H1 (cell line): ENCODE data around the gene IL3. TPM values are rescaled to one million over a fixed set of nuclear protein-coding genes. Genes with fewer than 3 reads are reported as not detected.

Source experiments
- CTCF ChIA-PET: fragments of 300-600 bp; sonication (Branson Sonifier 250); formaldehyde crosslinking; loops from one replicate; lab custom pipeline; 2021; ENCODE audit not compliant: partially characterized antibody; lab: Charles Lee
- POLR2A ChIA-PET: fragments of 300-600 bp; sonication (Branson Sonifier 250); formaldehyde crosslinking; loops from one replicate; lab custom pipeline; 2021; ENCODE audit warnings: inconsistent platforms; ENCODE audit not compliant: partially characterized antibody; lab: Charles Lee
- DNase-seq, 2 experiments: peaks; one replicate each; pipeline versions ENCODE4 v3.0.0 to v3.0.0-alpha.2; 2010 to 2022; ENCODE audit warnings: low spot score in 2 of 2, low read depth in 1 of 2, mixed read lengths in 1 of 2
- FAIRE-seq: peaks from 2 replicates; lab custom pipeline; 2011; peaks lifted over from hg19 to GRCh38; lab: Jason Lieb, UNC
- H2AFZ ChIP-seq: 2 replicates; pipeline ENCODE4 v1.8.1; 2012; ENCODE audit warnings: low read length, inconsistent platforms
- H2AK5ac ChIP-seq: 2 replicates; pipeline ENCODE4 v1.6.1; 2013; ENCODE audit warnings: low read depth, low read length
- H2BK120ac ChIP-seq: replicated peaks from 2 replicates; pipeline ENCODE3; 2013; ENCODE audit warnings: low read depth, low read length, inconsistent platforms
- H2BK12ac ChIP-seq: 2 replicates; pipeline ENCODE4 v1.6.1; 2013; ENCODE audit warnings: low read depth, low read length
- H2BK15ac ChIP-seq: 2 replicates; pipeline ENCODE4 v1.6.1; 2013; ENCODE audit warnings: low read length
- H2BK20ac ChIP-seq: 2 replicates; pipeline ENCODE4 v1.6.1; 2013; ENCODE audit warnings: low read length
- H2BK5ac ChIP-seq: 2 replicates; pipeline ENCODE4 v1.6.1; 2013; ENCODE audit warnings: low read depth, low read length
- H3K14ac ChIP-seq: 2 replicates; pipeline ENCODE4 v1.6.1; 2013; ENCODE audit warnings: inconsistent platforms; ENCODE audit not compliant: insufficient read length
- H3K18ac ChIP-seq: 2 replicates; pipeline ENCODE4 v1.6.1; 2013; ENCODE audit warnings: low read length; ENCODE audit errors: extremely low read depth
- H3K23ac ChIP-seq: 2 replicates; pipeline ENCODE4 v1.6.1; 2013; ENCODE audit warnings: inconsistent platforms; ENCODE audit not compliant: insufficient read length
- H3K23me2 ChIP-seq: 2 replicates; pipeline ENCODE4 v1.6.1; 2013; ENCODE audit warnings: low read depth, low read length
- H3K27ac ChIP-seq: 2 replicates; pipeline ENCODE4 v1.6.1; 2011; ENCODE audit warnings: low read depth, low read length, inconsistent platforms
- H3K27me3 ChIP-seq, 4 experiments: replicated peaks in 1 of 4; 1 replicate in 1 of 4; 2 replicates in 3 of 4; pipeline versions ENCODE4 v1.6.1 to v1.8.1; 2011 to 2013; ENCODE audit warnings: low read length in 3 of 4, mild to moderate bottlenecking in 3 of 4, inconsistent platforms in 2 of 4, mixed read lengths in 2 of 4, moderate library complexity in 1 of 4; ENCODE audit not compliant: control insufficient read depth in 3 of 4, insufficient read depth in 3 of 4; ENCODE audit errors: extremely low read depth in 1 of 4
- H3K36me3 ChIP-seq, 4 experiments: 2 replicates each; pipeline versions ENCODE4 v1.6.1 to v1.8.1; 2011 to 2013; ENCODE audit warnings: mild to moderate bottlenecking in 4 of 4, low read length in 3 of 4, moderate library complexity in 2 of 4, control low read depth in 1 of 4, inconsistent platforms in 1 of 4; ENCODE audit not compliant: insufficient read depth in 4 of 4, control insufficient read depth in 2 of 4
- H3K4ac ChIP-seq: replicated peaks from 2 replicates; pipeline ENCODE3; 2013; ENCODE audit warnings: low read length, low read depth, mixed read lengths, inconsistent platforms; ENCODE audit not compliant: insufficient read length
- H3K4me1 ChIP-seq, 4 experiments: replicated peaks in 1 of 4; 1 replicate in 1 of 4; 2 replicates in 3 of 4; pipeline versions ENCODE4 v1.6.1 to v1.8.1; 2011 to 2013; ENCODE audit warnings: low read length in 3 of 4, inconsistent platforms in 2 of 4, mixed read lengths in 1 of 4; ENCODE audit not compliant: insufficient read depth in 4 of 4, control insufficient read depth in 3 of 4
- H3K4me2 ChIP-seq, 2 experiments: 2 replicates each; pipeline versions ENCODE4 v1.6.1 to v1.8.1; 2011 to 2013; ENCODE audit warnings: low read depth in 2 of 2, low read length in 2 of 2, control low read depth in 1 of 2, inconsistent platforms in 1 of 2, mild to moderate bottlenecking in 1 of 2; ENCODE audit not compliant: insufficient read depth in 1 of 2
- H3K4me3 ChIP-seq, 4 experiments: fragments of 200-600, 300-600 bp in 1 of 4; sonication (generic), shearing (Covaris generic), sonication (Bioruptor Twin) in 1 of 4; 2 replicates each; pipeline versions ENCODE4 v1.5.1 to v1.8.1; 2011 to 2016; ENCODE audit warnings: low read length in 4 of 4, low read depth in 3 of 4, control low read depth in 2 of 4, inconsistent platforms in 2 of 4, mild to moderate bottlenecking in 2 of 4, mixed read lengths in 1 of 4, moderate library complexity in 1 of 4; ENCODE audit not compliant: insufficient read depth in 2 of 4; ENCODE audit errors: extremely low read depth in 1 of 4
- H3K56ac ChIP-seq: replicated peaks from 2 replicates; pipeline ENCODE3; 2013; ENCODE audit warnings: low read depth, mild to moderate bottlenecking, mixed read lengths, low read length, inconsistent platforms; ENCODE audit not compliant: insufficient read length
- H3K79me1 ChIP-seq: 2 replicates; pipeline ENCODE4 v1.6.1; 2013; ENCODE audit warnings: low read depth, low read length, control low read depth
- H3K79me2 ChIP-seq, 2 experiments: 2 replicates each; pipeline versions ENCODE4 v1.6.1 to v1.8.1; 2012 to 2013; ENCODE audit warnings: low read length in 2 of 2, mild to moderate bottlenecking in 2 of 2, inconsistent platforms in 1 of 2; ENCODE audit not compliant: insufficient read depth in 2 of 2, control insufficient read depth in 1 of 2
- H3K9ac ChIP-seq, 4 experiments: replicated peaks in 1 of 4; 1 replicate in 1 of 4; 2 replicates in 3 of 4; pipeline versions ENCODE4 v1.6.1 to v1.8.1; 2011 to 2013; ENCODE audit warnings: low read depth in 3 of 4, low read length in 3 of 4, control low read depth in 2 of 4, mild to moderate bottlenecking in 2 of 4, moderate library complexity in 2 of 4, inconsistent platforms in 1 of 4; ENCODE audit errors: extremely low read depth in 1 of 4
- H3K9me3 ChIP-seq, 2 experiments: 2 replicates each; pipeline versions ENCODE4 v1.6.1 to v1.8.1; 2012 to 2013; ENCODE audit warnings: mild to moderate bottlenecking in 2 of 2, moderate library complexity in 2 of 2, control low read depth in 1 of 2, inconsistent platforms in 1 of 2, low read depth in 1 of 2, low read length in 1 of 2, mixed read lengths in 1 of 2; ENCODE audit not compliant: insufficient read depth in 2 of 2
- H4K20me1 ChIP-seq, 2 experiments: replicated peaks in 1 of 2; 2 replicates each; pipeline versions ENCODE3 to v1.8.1; 2011 to 2013; ENCODE audit warnings: inconsistent platforms in 2 of 2, low read length in 2 of 2, mild to moderate bottlenecking in 1 of 2; ENCODE audit not compliant: insufficient read depth in 2 of 2, control insufficient read depth in 1 of 2
- H4K5ac ChIP-seq: 2 replicates; pipeline ENCODE4 v1.6.1; 2013; ENCODE audit warnings: low read length, low read depth, mixed read lengths, inconsistent platforms; ENCODE audit not compliant: insufficient read length
- H4K8ac ChIP-seq: 2 replicates; pipeline ENCODE4 v1.8.0; 2013; ENCODE audit warnings: mild to moderate bottlenecking, moderate library complexity, low read length, inconsistent platforms; ENCODE audit not compliant: insufficient read depth; ENCODE audit errors: extremely low read depth
- H4K91ac ChIP-seq: replicated peaks from 2 replicates; pipeline ENCODE3; 2013; ENCODE audit warnings: low read length, mixed read lengths, inconsistent platforms; ENCODE audit not compliant: insufficient read length
- BRCA1 ChIP-seq: IDR thresholded peaks from 2 replicates; pipeline ENCODE4 v1.6.1; 2012; ENCODE audit warnings: low read depth, low read length, improper control_type of control experiment
- CHD2 ChIP-seq: IDR thresholded peaks from 2 replicates; pipeline ENCODE4 v1.6.1; 2012; ENCODE audit warnings: low read length, improper control_type of control experiment
- EGR1 ChIP-seq: IDR thresholded peaks from 2 replicates; pipeline ENCODE4 v1.6.1; 2011; ENCODE audit warnings: low read depth, low read length, borderline replicate concordance
- FOSL1 ChIP-seq: IDR thresholded peaks from 2 replicates; pipeline ENCODE4 v1.6.1; 2011; ENCODE audit warnings: mild to moderate bottlenecking, low read depth, low read length, moderate library complexity; ENCODE audit not compliant: insufficient read depth
- GABPA ChIP-seq: IDR thresholded peaks from 2 replicates; pipeline ENCODE4 v1.6.1; 2011; ENCODE audit warnings: mild to moderate bottlenecking, low read length, moderate library complexity, borderline replicate concordance; ENCODE audit not compliant: insufficient read depth
- HDAC2 ChIP-seq, 2 experiments: fragments of 300-600 bp in 1 of 2; sonication (generic) in 1 of 2; IDR thresholded peaks; 2 replicates each; pipeline ENCODE4 v1.6.1; 2011 to 2012; ENCODE audit warnings: low read depth in 2 of 2, low read length in 2 of 2, mild to moderate bottlenecking in 2 of 2, moderate library complexity in 2 of 2, borderline replicate concordance in 1 of 2, inconsistent platforms in 1 of 2
- HDAC6 ChIP-seq: IDR thresholded peaks from one replicate; pipeline ENCODE4 v1.7.1; 2012; ENCODE audit warnings: low read depth, mild to moderate bottlenecking, inconsistent platforms, low read length, moderate library complexity
- JUND ChIP-seq: IDR thresholded peaks from 2 replicates; pipeline ENCODE4 v1.6.1; 2011; ENCODE audit warnings: mild to moderate bottlenecking, improper control_type of control experiment, low read length
- RAD21 ChIP-seq, 2 experiments: IDR thresholded peaks in 1 of 2; conservative IDR thresholded peaks in 1 of 2; 2 replicates each; pipeline ENCODE4 v1.6.1; 2011; ENCODE audit warnings: low read depth in 2 of 2, low read length in 2 of 2, improper control_type of control experiment in 1 of 2, inconsistent platforms in 1 of 2, mild to moderate bottlenecking in 1 of 2, moderate library complexity in 1 of 2
- RBBP5 ChIP-seq: IDR thresholded peaks from 2 replicates; pipeline ENCODE4 v1.7.1; 2012; ENCODE audit warnings: low read depth, mild to moderate bottlenecking, inconsistent platforms, low read length, moderate library complexity, borderline replicate concordance
- RFX5 ChIP-seq: IDR thresholded peaks from 2 replicates; pipeline ENCODE4 v1.6.1; 2011; ENCODE audit warnings: low read depth, low read length, improper control_type of control experiment, borderline replicate concordance
- TAF7 ChIP-seq: optimal IDR thresholded peaks from 2 replicates; pipeline ENCODE3; 2011; ENCODE audit warnings: low read depth, mild to moderate bottlenecking, inconsistent platforms, low read length, moderate library complexity, borderline replicate concordance
- WGBS, 2 experiments: shearing (Covaris generic) in 1 of 2; methylation state at CpG; one replicate each; pipeline versions ENCODE4 v1.1.6 to v1.1.7; 2013 to 2015; ENCODE audit warnings: low lambda C conversion rate in 2 of 2, mixed read lengths in 2 of 2, inconsistent platforms in 1 of 2, low coverage in 1 of 2, missing lambda C conversion rate in 1 of 2; ENCODE audit not compliant: insufficient replicate concordance in 2 of 2, insufficient coverage in 1 of 2, insufficient read length in 1 of 2; ENCODE audit errors: extremely low coverage in 1 of 2, missing lambda C conversion rate in 1 of 2; 5-methylcytosine and 5-hydroxymethylcytosine counted together
- polyA plus RNA-seq, 7 experiments: library from polyadenylated mRNA; depleted of rRNA in 3 of 7; stranded (reverse) in 5 of 7; unstranded in 2 of 7; fragments of >200 nt in 5 of 7; fragments of 200-250 nt in 2 of 7; gene quantifications; 1 replicate in 5 of 7; 2 replicates in 1 of 7; 4 replicates in 1 of 7; pipeline versions ENCODE4 v1.2.1 to v1.2.3, GENCODE V29; 2011 to 2013; ENCODE audit warnings: missing spikeins in 2 of 7, mixed read lengths in 2 of 7
- total RNA-seq: library from RNA; stranded (reverse); fragmentation: NEBNext Ultra II Directional; extraction: Animal tissue kit (Norgen Biotek cat#: 25700); gene quantifications from 2 replicates; pipeline ENCODE4 v1.2.1, GENCODE V29; 2021

IL3 gene
- total and polyA plus RNA-seq, 2 of the 8 experiments (the other 6 are each of a cell fraction or from before 2014, with no cell fraction given): not detected

- no peak overlapping the region for H2BK20ac ChIP-seq
- no peak overlapping the region for H3K23ac ChIP-seq
- H3K56ac ChIP-seq: no peak overlapping the region
- DNase-seq (peak in 1 of 2 experiments; percentile 88), FAIRE-seq (no peak)
- peaks cover 5 to 23% (median 18%) of the 10 kb centered on the region in 4 experiments for H3K27me3 ChIP-seq
- no peak overlapping the region for H2AK5ac ChIP-seq
- H4K91ac ChIP-seq: no peak overlapping the region
- H2BK120ac ChIP-seq: no peak overlapping the region
- H3K4me3 ChIP-seq: peak overlapping the region; percentile 49 to 70 (median 66); a peak in 6 of 8 replicates
- H3K79me1 ChIP-seq: no peaks in the 10 kb centered on the region; the same call in 1 of the 2 replicates
- no peak overlapping the region for H2AFZ ChIP-seq
- ChIA-PET CTCF (interaction anchor here (1.0 to 2.1 kb wide), 5 partner anchors 11 to 494 kb away, joined by 3 to 18 read pairs (median 3); no protein-coding TSS in a partner anchor), POLR2A (interaction anchor here (1.2 kb wide), 1 partner anchor 281 kb away, joined by 3 read pairs; no protein-coding TSS in a partner anchor)
- peaks cover 0 to 20% (median 7%) of the 10 kb centered on the region in 4 experiments; a peak in 6 of 7 replicates for H3K4me1 ChIP-seq
- no peak overlapping the region for H3K9ac ChIP-seq
- H3K4ac ChIP-seq: no peak overlapping the region
- no peak overlapping the region for H3K18ac ChIP-seq
- peak overlapping the region; percentile 89 to 99 for H3K4me2 ChIP-seq
- no peak overlapping the region for H3K27ac ChIP-seq
- no peak overlapping the region for H2BK5ac ChIP-seq
- H3K23me2 ChIP-seq: peaks cover 12% of the 10 kb centered on the region; the same call in 1 of the 2 replicates
- no peak overlapping the region; the same call in 1 of the 2 replicates for H4K8ac ChIP-seq
- H2BK12ac ChIP-seq: no peak overlapping the region
- H4K5ac ChIP-seq: no peak overlapping the region
- H3K79me2 ChIP-seq: no peaks in the 10 kb centered on the region
- no peak overlapping the region for H2BK15ac ChIP-seq
- H3K36me3 ChIP-seq: no peaks in the 10 kb centered on the region
- 54% methylated on average over 7 of the region's 7 CpGs; no CpG with 5 or more reads in 1 of the 2 experiments for WGBS, 2 experiments
- H4K20me1 ChIP-seq: peaks cover 4 to 11% of the 10 kb centered on the region in 2 experiments
- H3K9me3 ChIP-seq: no peaks in the 10 kb centered on the region
- no peak overlapping the region for H3K14ac ChIP-seq
- TF ChIP-seq EGR1 (no peak), TAF7 (no peak), RFX5 (no peak), RAD21 (IDR thresholded peaks at IDR 0.05 in 1 of 2, conservative IDR thresholded peaks at IDR 0.05 in 1 of 2; ENCODE audit: low read depth in 2 of 2, low read length in 2 of 2) (peak in 1 of 2 experiments; percentile 12; a peak in 1 of 4 replicates), JUND (no peak), CHD2 (no peak), FOSL1 (no peak), GABPA (no peak), HDAC6 (no peak), BRCA1 (no peak), HDAC2 (IDR thresholded peaks at IDR 0.05; ENCODE audit: borderline replicate concordance in 1 of 2, low read depth in 2 of 2, low read length in 2 of 2) (no peak), RBBP5 (no peak)
These were observed 48.0 kb upstream of the IL3 start for GRCh38 chr5:132012371-132013005.
